ENCODE measurements around the gene NR2C2AP.
"Not testable (repeated sequence)": the region's sequence is repeated elsewhere in the genome, so short reads cannot be mapped to it uniquely, and the experiment has no call there.

The NR2C2AP gene

GRCh38 chr19:19179548-19180441 lies 23.4 kb downstream of the NR2C2AP start:
- DNase-seq, result no peak

GRCh38 chr19:19176950-19177349 lies 26.3 kb downstream of the NR2C2AP start:
- no peak for DNase-seq

- not testable (repeated sequence) for DNase-seq
Measured at GRCh38 chr19:19173243-19173642, 30.0 kb downstream of the NR2C2AP start.

GRCh38 chr19:19171821-19172532 lies 31.2 kb downstream of the NR2C2AP start:
- no peak for DNase-seq

GRCh38 chr19:19170873-19171672 lies 32.1 kb downstream of the NR2C2AP start:
- DNase-seq, result no peak

GRCh38 chr19:19170053-19170872 lies 33.0 kb downstream of the NR2C2AP start, which contains the start of gene MEF2B:
Gene MEF2B, minus strand, starts transcription at chr19:19170263. Its CDS starts 19,528 bp downstream, at chr19:19150735.
- peak; percentile 71 for DNase-seq

GRCh38 chr19:19169236-19170052 lies 33.8 kb downstream of the NR2C2AP start:
- DNase-seq, result no peak

GRCh38 chr19:19167612-19168011 lies 35.6 kb downstream of the NR2C2AP start:
- DNase-seq, result no peak

GRCh38 chr19:19165396-19165795 lies 37.8 kb downstream of the NR2C2AP start:
- DNase-seq, result no peak

- no peak for DNase-seq
Measured at GRCh38 chr19:19162495-19162894, 40.7 kb downstream of the NR2C2AP start.

GRCh38 chr19:19160461-19161035 lies 42.7 kb downstream of the NR2C2AP start:
- DNase-seq, result no peak

GRCh38 chr19:19159534-19159933 lies 43.7 kb downstream of the NR2C2AP start:
- DNase-seq, result no peak

- DNase-seq, result no peak
Measured at GRCh38 chr19:19157808-19158207, 45.4 kb downstream of the NR2C2AP start.

GRCh38 chr19:19155495-19156219 lies 47.6 kb downstream of the NR2C2AP start:
- DNase-seq, result no peak

- DNase-seq, result no peak
Measured at GRCh38 chr19:19154768-19155494, 48.3 kb downstream of the NR2C2AP start.

GRCh38 chr19:19152668-19153384 lies 50.4 kb downstream of the NR2C2AP start:
- DNase-seq, result no peak

GRCh38 chr19:19151418-19151817 lies 51.8 kb downstream of the NR2C2AP start:
- no peak for DNase-seq
